ENCODE results near the gene CHMP2A. TPM values are rescaled to one million over a fixed set of nuclear protein-coding genes. Genes with fewer than 3 reads are reported as not detected.
"Not testable (repeated sequence)": the region's sequence is repeated elsewhere in the genome, so short reads cannot be mapped to it uniquely, and the experiment has no call there.

The CHMP2A gene
- polyA plus RNA-seq, 2 of the 4 experiments (the other 2 are of a cell fraction) = 198 to 280 TPM

GRCh38 chr19:58507602-58508223 lies 47.2 kb downstream of the CHMP2A start:
- H3K4me2 ChIP-seq; H3K4me3 ChIP-seq; DNase-seq (ENCODE audit: low read depth in 1 of 2, low spot score in 1 of 2); POLR2A ChIA-PET; H3K27ac ChIP-seq; ATAC-seq; H3K9me3 ChIP-seq; H3K4me1 ChIP-seq; FAIRE-seq: not testable (repeated sequence)
- CTCF ChIA-PET = interaction anchor here (1.2 to 10.5 kb wide), 3 partner anchors 8 to 12 kb away, joined by 3 to 113 read pairs (median 4); partner anchors contain the start of gene ZBTB45
- WGBS (ENCODE audit: missing lambda C conversion rate) = 60% methylated on average over 7 of the region's 8 CpGs

Small RNA genes lying within 50 kb of the gene (small RNA-seq; reads per million reads assigned to genes)
- 0 to 1.6 (median 0.64) reads per million in 6 experiments for gene MIR6807
- 0 reads per million in 6 experiments for gene RN7SL525P

Other genes with a start within 250 kb of the CHMP2A start
- gene ERVK3-1, start 249.7 kb downstream of the CHMP2A start, polyA plus RNA-seq (2011; rRNA removed) = 112 and 142 TPM in 2 replicates
- gene ERVK3-1, start 249.7 kb downstream of the CHMP2A start, polyA plus RNA-seq (2017; fragmentation: RNase III; extraction: RNeasy Plus Mini Kit Qiagen cat#74134 plus additional on column Dnase treatment) = 104 to 126 TPM (median 109 TPM) in 3 replicates
- 4.4 and 5.3 TPM in 2 replicates for gene ZSCAN22, start 228.1 kb downstream of the CHMP2A start, polyA plus RNA-seq (2011; rRNA removed)
- 2.0 to 2.2 TPM (median 2.0 TPM) in 3 replicates for gene ZSCAN22, start 228.1 kb downstream of the CHMP2A start, polyA plus RNA-seq (2017; fragmentation: RNase III; extraction: RNeasy Plus Mini Kit Qiagen cat#74134 plus additional on column Dnase treatment)
- gene A1BG, start 201.6 kb downstream of the CHMP2A start, polyA plus RNA-seq (2011; rRNA removed) = 1.5 and 2.5 TPM in 2 replicates
- 9.3 to 11.1 TPM (median 9.5 TPM) in 3 replicates for gene A1BG, start 201.6 kb downstream of the CHMP2A start, polyA plus RNA-seq (2017; fragmentation: RNase III; extraction: RNeasy Plus Mini Kit Qiagen cat#74134 plus additional on column Dnase treatment)
- 1.1 and 1.4 TPM in 2 replicates for gene ZNF497, start 192.4 kb downstream of the CHMP2A start, polyA plus RNA-seq (2011; rRNA removed)
- 1.6 to 2.4 TPM (median 2.0 TPM) in 3 replicates for gene ZNF497, start 192.4 kb downstream of the CHMP2A start, polyA plus RNA-seq (2017; fragmentation: RNase III; extraction: RNeasy Plus Mini Kit Qiagen cat#74134 plus additional on column Dnase treatment)
- 0.70 and 0.74 TPM in 2 replicates for gene ZNF837, start 174.1 kb downstream of the CHMP2A start, polyA plus RNA-seq (2011; rRNA removed)
- 0.62 to 1.1 TPM (median 1.0 TPM) in 3 replicates for gene ZNF837, start 174.1 kb downstream of the CHMP2A start, polyA plus RNA-seq (2017; fragmentation: RNase III; extraction: RNeasy Plus Mini Kit Qiagen cat#74134 plus additional on column Dnase treatment)
- 2,475 and 2,940 TPM in 2 replicates for gene RPS5, start 167.8 kb downstream of the CHMP2A start, polyA plus RNA-seq (2011; rRNA removed)
- 2,123 to 2,259 TPM (median 2,149 TPM) in 3 replicates for gene RPS5, start 167.8 kb downstream of the CHMP2A start, polyA plus RNA-seq (2017; fragmentation: RNase III; extraction: RNeasy Plus Mini Kit Qiagen cat#74134 plus additional on column Dnase treatment)
- not detected in 2 replicates for gene RNF225, start 159.4 kb downstream of the CHMP2A start, polyA plus RNA-seq (2011; rRNA removed)
- not detected in 3 replicates for gene RNF225, start 159.4 kb downstream of the CHMP2A start, polyA plus RNA-seq (2017; fragmentation: RNase III; extraction: RNeasy Plus Mini Kit Qiagen cat#74134 plus additional on column Dnase treatment)
- gene ZNF584, start 146.5 kb downstream of the CHMP2A start, polyA plus RNA-seq (2011; rRNA removed) = 18.2 and 21.2 TPM in 2 replicates
- gene ZNF584, start 146.5 kb downstream of the CHMP2A start, polyA plus RNA-seq (2017; fragmentation: RNase III; extraction: RNeasy Plus Mini Kit Qiagen cat#74134 plus additional on column Dnase treatment) = 13.6 to 15.6 TPM (median 14.8 TPM) in 3 replicates
- gene ZNF132, start 115.0 kb downstream of the CHMP2A start, polyA plus RNA-seq (2011; rRNA removed) = 0.16 and 0.19 TPM in 2 replicates
- gene ZNF132, start 115.0 kb downstream of the CHMP2A start, polyA plus RNA-seq (2017; fragmentation: RNase III; extraction: RNeasy Plus Mini Kit Qiagen cat#74134 plus additional on column Dnase treatment) = 0.05 to 0.13 TPM (median 0.09 TPM) in 3 replicates
- 3.8 and 4.1 TPM in 2 replicates for gene ZNF324B, start 103.5 kb downstream of the CHMP2A start, polyA plus RNA-seq (2011; rRNA removed)
- gene ZNF324B, start 103.5 kb downstream of the CHMP2A start, polyA plus RNA-seq (2017; fragmentation: RNase III; extraction: RNeasy Plus Mini Kit Qiagen cat#74134 plus additional on column Dnase treatment) = 6.8 TPM in 3 replicates
- 3.0 and 3.1 TPM in 2 replicates for gene ZNF324, start 88.0 kb downstream of the CHMP2A start, polyA plus RNA-seq (2011; rRNA removed)
- gene ZNF324, start 88.0 kb downstream of the CHMP2A start, polyA plus RNA-seq (2017; fragmentation: RNase III; extraction: RNeasy Plus Mini Kit Qiagen cat#74134 plus additional on column Dnase treatment) = 6.4 to 6.9 TPM (median 6.9 TPM) in 3 replicates
- gene ZNF446, start 78.8 kb downstream of the CHMP2A start, polyA plus RNA-seq (2011; rRNA removed) = 6.2 and 7.4 TPM in 2 replicates
- gene ZNF446, start 78.8 kb downstream of the CHMP2A start, polyA plus RNA-seq (2017; fragmentation: RNase III; extraction: RNeasy Plus Mini Kit Qiagen cat#74134 plus additional on column Dnase treatment) = 9.9 to 12.5 TPM (median 11.0 TPM) in 3 replicates
- 30.2 and 36.7 TPM in 2 replicates for gene SLC27A5, start 43.1 kb downstream of the CHMP2A start, polyA plus RNA-seq (2011; rRNA removed)
- 36.7 to 40.4 TPM (median 37.8 TPM) in 3 replicates for gene SLC27A5, start 43.1 kb downstream of the CHMP2A start, polyA plus RNA-seq (2017; fragmentation: RNase III; extraction: RNeasy Plus Mini Kit Qiagen cat#74134 plus additional on column Dnase treatment)
- 6.2 and 6.4 TPM in 2 replicates for gene ZBTB45, start 35.3 kb downstream of the CHMP2A start, polyA plus RNA-seq (2011; rRNA removed)
- gene ZBTB45, start 35.3 kb downstream of the CHMP2A start, polyA plus RNA-seq (2017; fragmentation: RNase III; extraction: RNeasy Plus Mini Kit Qiagen cat#74134 plus additional on column Dnase treatment) = 11.8 to 14.3 TPM (median 13.4 TPM) in 3 replicates
- gene TRIM28, start 11.0 kb downstream of the CHMP2A start, polyA plus RNA-seq (2011; rRNA removed) = 576 and 735 TPM in 2 replicates
- gene TRIM28, start 11.0 kb downstream of the CHMP2A start, polyA plus RNA-seq (2017; fragmentation: RNase III; extraction: RNeasy Plus Mini Kit Qiagen cat#74134 plus additional on column Dnase treatment) = 656 to 743 TPM (median 666 TPM) in 3 replicates
- 185 and 190 TPM in 2 replicates for gene UBE2M, start 3.5 kb upstream of the CHMP2A start, polyA plus RNA-seq (2011; rRNA removed)
- 135 to 139 TPM (median 137 TPM) in 3 replicates for gene UBE2M, start 3.5 kb upstream of the CHMP2A start, polyA plus RNA-seq (2017; fragmentation: RNase III; extraction: RNeasy Plus Mini Kit Qiagen cat#74134 plus additional on column Dnase treatment)
- 19.5 and 20.3 TPM in 2 replicates for gene MZF1, start 18.2 kb upstream of the CHMP2A start, polyA plus RNA-seq (2011; rRNA removed)
- 19.1 to 21.7 TPM (median 20.3 TPM) in 3 replicates for gene MZF1, start 18.2 kb upstream of the CHMP2A start, polyA plus RNA-seq (2017; fragmentation: RNase III; extraction: RNeasy Plus Mini Kit Qiagen cat#74134 plus additional on column Dnase treatment)

Measured in A549 (cell line).